ENCODE results near the gene CASTOR2. TPM values are rescaled to one million over a fixed set of nuclear protein-coding genes. Genes with fewer than 3 reads are reported as not detected.

CASTOR2 gene
- total RNA-seq, 1 donor from 2014 or later, result 11.9 TPM

- no peak for TF ChIP-seq CTCF (IDR thresholded peaks at IDR 0.05)
- H3K27ac ChIP-seq, result no peak overlapping the region
- peaks cover 29% of the 10 kb centered on the region for H3K36me3 ChIP-seq
- H3K9me3 ChIP-seq, result no peaks in the 10 kb centered on the region
- no peaks in the 10 kb centered on the region for H3K27me3 ChIP-seq
- H3K4me1 ChIP-seq, result no peaks in the 10 kb centered on the region
- H3K4me3 ChIP-seq, result no peak overlapping the region
- intact Hi-C loops (cut with DNase I), result no loop called here
- DNase-seq (no peak), ATAC-seq (no peak)
Measured at GRCh38 chr7:75040512-75040911, 76.0 kb downstream of the CASTOR2 start.

- H3K9me3 ChIP-seq, result no peaks in the 10 kb centered on the region
- intact Hi-C loops (cut with DNase I), result no loop called here
- H3K4me3 ChIP-seq, result no peak overlapping the region
- no peaks in the 10 kb centered on the region for H3K27me3 ChIP-seq
- H3K4me1 ChIP-seq, result no peaks in the 10 kb centered on the region
- H3K27ac ChIP-seq, result no peak overlapping the region
- ATAC-seq (no peak), DNase-seq (no peak)
- TF ChIP-seq CTCF (IDR thresholded peaks at IDR 0.05), result no peak
- peaks cover 32% of the 10 kb centered on the region for H3K36me3 ChIP-seq
Measured at GRCh38 chr7:75042286-75042685, 77.8 kb downstream of the CASTOR2 start.

- Histone ChIP-seq H3K27ac (no peak overlapping the region), H3K4me3 (no peak overlapping the region), H3K27me3 (no peaks in the 10 kb centered on the region), H3K36me3 (peaks cover 32% of the 10 kb centered on the region), H3K4me1 (no peaks in the 10 kb centered on the region), H3K9me3 (no peaks in the 10 kb centered on the region)
- intact Hi-C loops (cut with DNase I), result no loop called here
- ATAC-seq (no peak), DNase-seq (no peak)
- TF ChIP-seq CTCF (IDR thresholded peaks at IDR 0.05), result no peak
Measured at GRCh38 chr7:75042831-75043703, 78.6 kb downstream of the CASTOR2 start.

GRCh38 chr7:75045881-75046280, 81.4 kb downstream of the CASTOR2 start:
- ATAC-seq (no peak), DNase-seq (no peak)
- Histone ChIP-seq H3K4me1 (no peaks in the 10 kb centered on the region), H3K27me3 (no peaks in the 10 kb centered on the region), H3K9me3 (no peaks in the 10 kb centered on the region), H3K27ac (no peak overlapping the region), H3K36me3 (peaks cover 57% of the 10 kb centered on the region), H3K4me3 (no peak overlapping the region)
- intact Hi-C loops (cut with DNase I), result no loop called here
- TF ChIP-seq CTCF (IDR thresholded peaks at IDR 0.05), result no peak

- TF ChIP-seq CTCF (IDR thresholded peaks at IDR 0.05), result no peak
- no peak for DNase-seq
- Histone ChIP-seq H3K9me3 (no peaks in the 10 kb centered on the region), H3K36me3 (peaks cover 55% of the 10 kb centered on the region), H3K4me1 (no peaks in the 10 kb centered on the region), H3K4me3 (no peak overlapping the region), H3K27ac (no peak overlapping the region), H3K27me3 (no peaks in the 10 kb centered on the region)
- intact Hi-C loops (cut with DNase I), result no loop called here
- no peak for ATAC-seq
Measured at GRCh38 chr7:75048435-75049379, 84.2 kb downstream of the CASTOR2 start.

All from upper lobe of right lung (tissue), 1 donor.